GM19043 (cell line): ENCODE measurements around the gene FOXO3.
"Not testable (repeated sequence)": the region's sequence is repeated elsewhere in the genome, so short reads cannot be mapped to it uniquely, and the experiment has no call there.

ENCODE experiments used
- ATAC-seq: cut with Tn5 transposase; IDR thresholded peaks from one replicate; pipeline ENCODE4 v1.9.1; 2021; ENCODE audit warnings: low read depth; ENCODE audit not compliant: unreplicated experiment

Gene FOXO3

DNA sequence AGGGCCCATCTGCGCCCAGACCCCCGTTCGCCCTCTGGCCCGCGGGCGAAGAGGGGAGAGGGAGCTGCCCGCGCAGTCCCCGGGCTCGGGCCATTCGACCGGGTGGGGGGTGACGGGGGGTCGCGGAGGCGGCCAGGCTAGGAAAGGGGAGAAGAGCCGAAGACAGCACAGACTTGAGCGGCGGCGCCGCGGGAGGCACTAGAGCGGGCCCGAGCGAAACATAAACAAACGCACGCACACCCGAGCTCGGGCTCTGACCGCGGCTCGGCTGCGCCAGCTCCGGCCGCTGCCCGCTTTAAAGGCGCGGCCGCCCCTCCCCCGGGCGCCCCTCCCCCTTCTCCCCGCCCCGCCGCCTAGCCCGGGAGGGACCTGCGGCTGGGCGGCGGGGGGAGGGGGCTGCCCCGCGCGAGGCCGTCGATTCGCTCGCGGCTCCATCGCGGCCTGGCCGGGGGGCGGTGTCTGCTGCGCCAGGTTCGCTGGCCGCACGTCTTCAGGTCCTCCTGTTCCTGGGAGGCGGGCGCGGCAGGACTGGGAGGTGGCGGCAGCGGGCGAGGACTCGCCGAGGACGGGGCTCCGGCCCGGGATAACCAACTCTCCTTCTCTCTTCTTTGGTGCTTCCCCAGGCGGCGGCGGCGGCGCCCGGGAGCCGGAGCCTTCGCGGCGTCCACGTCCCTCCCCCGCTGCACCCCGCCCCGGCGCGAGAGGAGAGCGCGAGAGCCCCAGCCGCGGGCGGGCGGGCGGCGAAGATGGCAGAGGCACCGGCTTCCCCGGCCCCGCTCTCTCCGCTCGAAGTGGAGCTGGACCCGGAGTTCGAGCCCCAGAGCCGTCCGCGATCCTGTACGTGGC is at the start of gene FOXO3:
FOXO3 (plus strand) TSS at position 455 of the 846 bp plus-strand sequence; CDS start at position 747, 292 bp downstream.
- ATAC-seq = no peak

DNA sequence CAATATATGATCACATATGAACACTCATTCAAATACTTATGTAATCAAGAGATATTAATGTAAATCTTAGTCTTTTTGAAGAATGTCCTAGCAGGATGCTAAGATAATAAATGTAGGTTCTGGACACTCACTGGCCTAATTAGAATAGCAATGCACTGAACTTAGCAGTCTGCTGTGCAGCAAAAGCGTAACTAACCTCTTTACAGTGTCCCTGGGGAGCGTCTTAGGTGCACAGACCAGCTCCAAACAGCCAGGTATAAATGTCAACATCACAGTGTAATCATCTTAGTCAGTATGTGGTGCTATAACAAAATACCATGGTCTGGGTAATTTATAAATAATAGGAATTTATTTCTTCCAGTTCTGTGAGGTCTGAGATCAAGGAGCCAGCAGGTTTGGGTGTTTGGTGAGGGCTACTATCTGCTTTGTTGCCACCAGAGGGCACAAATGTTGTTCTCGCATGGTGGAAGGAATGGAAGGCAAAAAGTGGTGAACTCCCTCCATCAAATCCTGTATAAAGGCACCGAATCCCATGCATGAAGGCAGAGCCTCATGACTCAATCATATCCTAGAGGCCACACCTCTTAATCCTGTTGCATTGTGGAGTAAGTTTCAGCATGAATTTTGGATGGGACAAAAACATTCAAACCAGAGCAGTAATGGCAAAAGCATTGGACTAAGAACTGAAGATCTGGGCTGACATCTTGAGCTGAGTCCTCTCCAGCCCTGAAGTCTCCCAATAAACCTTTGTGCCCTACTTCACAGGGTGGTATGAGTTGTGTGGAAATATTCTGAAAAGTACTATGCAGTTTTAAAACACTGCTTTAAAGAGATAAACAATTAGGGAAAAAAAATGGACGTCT is 41.8 kb upstream of the FOXO3 start:
- no peak for ATAC-seq

DNA sequence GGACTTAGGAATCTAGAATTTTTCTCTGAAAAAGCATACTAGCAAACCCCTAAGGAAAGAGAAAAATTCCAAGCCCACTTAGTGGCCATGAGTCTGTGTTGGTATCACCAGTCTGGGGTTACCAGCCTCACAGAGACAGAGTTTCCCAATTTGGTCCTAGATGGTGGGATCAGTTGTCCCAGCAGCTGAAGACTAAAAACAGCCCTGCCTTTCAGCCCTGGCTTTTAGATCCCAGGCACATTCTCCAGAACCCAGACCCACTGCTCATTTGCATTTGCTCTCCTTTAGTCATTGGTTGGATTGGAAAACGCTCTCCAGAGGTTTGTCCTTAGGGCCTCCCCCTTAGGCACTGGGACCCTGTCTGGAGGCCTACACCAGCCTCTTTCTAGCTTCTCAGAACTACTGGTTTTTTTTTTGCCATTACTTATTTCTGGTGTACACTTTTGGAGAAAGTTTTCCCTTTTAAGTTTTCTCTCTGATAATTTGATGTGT is 39.1 kb upstream of the FOXO3 start:
- ATAC-seq = no peak

DNA sequence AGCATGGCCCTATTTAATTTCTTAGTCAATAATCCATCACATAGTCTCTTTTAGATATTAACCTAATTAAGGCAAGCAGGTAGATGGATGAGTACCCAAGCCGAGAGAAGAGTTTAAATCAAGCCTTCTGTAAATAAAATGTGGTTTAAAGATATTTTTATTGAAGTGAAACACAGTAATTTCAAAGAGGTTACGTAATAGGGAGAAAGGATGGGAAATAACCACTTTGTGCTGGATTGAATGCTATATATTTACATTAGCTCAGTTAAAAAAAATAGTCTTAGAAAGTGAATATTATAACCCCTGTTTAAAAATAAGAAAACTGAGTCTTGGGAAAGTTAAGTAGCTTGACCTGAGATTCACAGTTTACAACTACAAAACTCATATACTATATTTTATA is 37.0 kb upstream of the FOXO3 start:
- no peak for ATAC-seq

DNA sequence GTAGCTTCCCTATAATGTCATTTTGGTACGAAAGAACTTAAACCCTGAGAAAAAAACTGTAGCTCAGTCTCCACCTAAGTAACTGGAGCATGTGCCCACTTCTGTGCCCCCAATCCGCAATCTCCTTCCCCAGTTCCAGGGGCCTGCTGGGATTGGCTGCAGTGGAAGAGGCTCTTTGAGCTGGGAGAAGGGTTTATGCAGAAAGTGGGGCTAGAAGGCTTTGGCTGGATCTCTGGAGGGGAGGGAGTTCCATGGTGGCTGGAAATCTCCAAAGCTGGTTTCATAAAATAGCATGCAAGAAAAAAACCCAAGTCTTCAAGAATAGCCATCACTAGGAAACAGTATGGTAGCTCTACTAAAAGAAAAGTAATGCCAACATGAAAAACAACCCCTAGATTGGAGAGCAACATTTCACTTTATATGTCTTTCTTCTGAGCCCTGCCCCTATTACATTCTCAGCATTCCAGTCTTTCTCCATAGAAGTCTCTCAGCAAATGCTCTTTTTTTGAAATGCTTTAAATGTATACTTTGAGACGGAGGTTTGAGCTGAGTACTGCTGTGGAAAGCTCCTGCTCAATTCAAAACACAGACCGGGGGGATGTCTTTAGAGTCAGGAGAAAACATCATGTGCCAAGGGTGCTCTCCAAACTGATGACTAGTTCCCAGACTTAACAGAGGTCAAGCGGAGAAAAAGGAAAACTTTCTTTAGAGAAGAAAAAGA is 36.0 kb upstream of the FOXO3 start:
- ATAC-seq = no peak

DNA sequence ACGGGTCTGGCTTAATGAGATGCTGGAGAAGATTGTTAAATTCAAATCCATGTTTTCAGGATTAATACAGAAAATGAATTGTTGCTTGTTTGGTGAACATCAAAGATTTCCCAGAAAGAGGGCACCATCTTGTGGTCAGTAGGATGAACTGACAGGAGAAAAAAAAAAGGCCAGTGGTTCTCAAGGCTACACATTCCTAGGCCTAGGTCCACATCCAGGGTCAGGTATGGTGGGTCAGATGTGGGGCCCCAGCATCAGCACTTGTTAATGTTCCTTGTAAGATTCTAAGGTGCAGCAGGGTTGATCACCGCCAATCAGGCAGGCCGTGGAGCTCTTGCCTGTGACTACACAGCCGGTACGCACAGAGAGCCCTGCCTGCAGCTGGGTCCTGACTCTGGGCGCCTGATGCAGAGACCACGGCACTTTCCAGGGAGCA is 34.0 kb upstream of the FOXO3 start:
- no peak for ATAC-seq

DNA sequence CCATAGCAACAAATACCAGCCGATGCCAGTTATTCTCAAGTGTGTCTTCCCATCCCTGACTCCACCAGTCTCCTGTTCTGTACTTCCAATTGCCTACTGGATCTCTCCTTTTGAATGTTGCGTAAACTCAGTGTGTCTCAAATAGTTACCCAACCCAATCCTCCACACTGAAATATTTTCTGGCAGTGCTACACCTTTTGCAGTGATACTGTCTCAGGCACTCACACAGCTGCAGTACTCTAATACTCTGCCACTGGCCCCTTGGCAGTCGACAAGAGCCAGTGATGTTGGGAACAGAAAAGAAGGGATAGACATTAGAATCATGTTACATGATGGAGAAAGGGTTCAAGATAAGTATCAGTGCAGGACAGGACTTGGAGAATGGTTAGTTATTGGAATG is 31.8 kb upstream of the FOXO3 start:
- ATAC-seq = no peak

DNA sequence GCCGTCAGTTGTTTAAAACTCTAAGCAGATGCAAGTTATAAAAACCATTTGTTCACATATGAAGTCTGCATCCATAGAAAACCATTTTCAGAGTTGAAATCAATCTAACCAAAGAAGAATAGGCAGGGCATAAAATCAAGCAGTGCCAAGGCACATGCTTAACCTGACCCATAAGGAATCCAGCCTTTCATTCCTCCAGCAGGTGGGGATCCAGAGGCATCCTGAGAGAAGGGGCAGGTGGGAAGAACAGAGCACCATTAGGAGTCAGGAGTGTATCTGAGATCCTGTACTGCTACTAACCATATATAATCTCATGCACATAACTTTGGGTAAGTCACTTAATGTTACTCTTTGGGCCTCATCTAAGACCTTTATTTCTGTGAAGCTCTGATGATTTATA is 29.4 kb upstream of the FOXO3 start:
- no peak for ATAC-seq

DNA sequence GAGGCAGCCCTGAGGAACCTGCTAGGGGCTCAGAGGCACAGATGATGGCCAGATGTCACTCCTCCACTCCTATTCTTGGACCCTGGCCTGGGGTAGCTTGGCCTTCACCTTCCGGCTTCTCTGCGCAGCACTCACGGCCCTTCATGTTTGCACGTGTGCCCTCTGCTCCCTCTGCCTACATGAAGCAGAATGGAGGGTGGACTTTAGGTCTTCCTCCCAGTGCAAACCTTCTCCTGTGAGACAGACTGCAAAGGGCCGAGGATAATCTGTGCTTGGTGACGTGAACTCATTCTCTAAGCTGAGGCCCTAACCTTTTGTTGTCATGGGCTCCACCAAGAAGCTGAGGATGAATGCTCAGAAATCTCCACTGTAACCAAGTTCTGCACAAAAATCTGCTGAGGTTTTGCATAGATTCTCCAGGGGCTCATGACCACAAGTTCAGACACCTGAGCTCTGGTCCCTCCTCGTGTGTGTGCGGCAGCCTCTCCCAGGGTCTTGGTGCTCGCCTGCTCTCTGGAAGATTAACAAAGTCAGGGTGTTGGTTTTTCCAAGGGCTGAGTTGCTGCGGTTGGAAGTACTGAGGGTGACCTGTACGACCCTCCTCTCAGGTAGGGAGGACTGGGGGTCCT is 25.5 kb upstream of the FOXO3 start:
- ATAC-seq = no peak

DNA sequence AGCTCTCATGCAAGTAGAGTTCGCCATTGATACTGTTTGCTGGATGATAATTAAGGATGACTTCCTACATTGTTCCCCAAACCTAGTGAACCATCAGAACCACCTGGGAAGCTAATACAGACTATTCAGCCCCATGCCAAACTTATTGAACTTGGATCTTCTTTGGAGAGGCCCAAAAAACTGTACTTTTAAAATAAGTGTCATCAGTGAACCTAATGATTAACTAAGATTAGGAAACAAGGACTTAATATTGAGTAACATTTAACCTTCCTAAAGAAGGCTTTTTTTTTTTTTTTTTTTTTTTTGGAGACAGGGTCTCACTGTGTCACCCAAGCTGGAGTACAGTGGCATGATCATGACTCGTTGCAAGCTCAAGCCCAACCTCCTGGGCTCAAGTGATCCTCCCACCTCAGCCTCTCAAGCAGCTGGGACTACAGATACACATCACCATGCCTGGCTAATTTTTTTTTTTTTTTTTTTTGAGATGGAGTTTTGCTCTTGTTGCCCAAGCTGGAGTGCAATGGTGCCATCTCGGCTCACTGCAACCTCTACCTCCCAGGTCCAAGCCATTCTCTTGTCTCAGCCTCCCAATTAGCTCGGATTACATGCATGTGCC is 24.7 kb upstream of the FOXO3 start:
- ATAC-seq = not testable (repeated sequence)

DNA sequence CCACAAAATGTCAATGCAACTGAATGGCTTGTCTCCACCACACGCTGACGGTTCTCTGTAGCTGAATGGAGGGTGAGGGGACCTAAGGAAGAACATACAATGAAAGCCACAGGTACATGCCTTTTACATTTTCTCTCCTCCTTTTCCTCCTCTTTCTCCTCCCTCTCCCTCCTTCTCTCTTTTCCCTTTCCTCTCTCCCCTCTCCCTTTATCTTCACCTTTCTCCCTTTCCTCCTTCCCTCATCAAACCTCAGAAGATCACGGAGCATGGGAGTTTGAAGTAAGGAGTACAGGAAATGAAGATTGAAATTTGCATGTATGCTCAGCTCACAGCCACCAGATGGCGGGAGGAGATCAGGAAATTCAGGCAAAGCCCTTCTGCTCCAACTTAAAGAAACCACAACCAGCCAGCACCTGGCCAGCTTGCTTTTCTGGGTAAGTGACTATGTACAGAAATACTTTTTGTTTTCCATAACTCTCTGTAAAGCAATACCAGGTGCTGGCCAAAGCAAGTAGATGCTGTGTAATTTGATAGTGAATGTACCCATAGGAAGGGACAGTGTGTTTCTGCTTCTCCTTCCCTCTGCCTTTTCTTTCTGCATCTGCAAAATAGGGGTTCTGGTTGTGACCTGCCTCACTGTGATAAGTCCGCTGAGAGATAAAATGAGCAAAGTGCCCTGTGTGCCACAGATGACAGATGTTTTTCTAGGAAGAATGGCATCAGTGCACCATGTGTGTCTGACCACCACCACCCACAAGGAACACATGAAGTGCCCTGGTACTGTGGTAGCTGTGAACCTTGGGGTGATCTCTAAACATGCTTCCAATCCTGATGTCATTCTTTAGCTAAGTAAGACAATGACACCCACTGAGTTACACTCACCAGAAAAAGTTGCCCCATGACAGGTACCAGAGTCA is 18.6 kb upstream of the FOXO3 start:
- ATAC-seq = no peak

DNA sequence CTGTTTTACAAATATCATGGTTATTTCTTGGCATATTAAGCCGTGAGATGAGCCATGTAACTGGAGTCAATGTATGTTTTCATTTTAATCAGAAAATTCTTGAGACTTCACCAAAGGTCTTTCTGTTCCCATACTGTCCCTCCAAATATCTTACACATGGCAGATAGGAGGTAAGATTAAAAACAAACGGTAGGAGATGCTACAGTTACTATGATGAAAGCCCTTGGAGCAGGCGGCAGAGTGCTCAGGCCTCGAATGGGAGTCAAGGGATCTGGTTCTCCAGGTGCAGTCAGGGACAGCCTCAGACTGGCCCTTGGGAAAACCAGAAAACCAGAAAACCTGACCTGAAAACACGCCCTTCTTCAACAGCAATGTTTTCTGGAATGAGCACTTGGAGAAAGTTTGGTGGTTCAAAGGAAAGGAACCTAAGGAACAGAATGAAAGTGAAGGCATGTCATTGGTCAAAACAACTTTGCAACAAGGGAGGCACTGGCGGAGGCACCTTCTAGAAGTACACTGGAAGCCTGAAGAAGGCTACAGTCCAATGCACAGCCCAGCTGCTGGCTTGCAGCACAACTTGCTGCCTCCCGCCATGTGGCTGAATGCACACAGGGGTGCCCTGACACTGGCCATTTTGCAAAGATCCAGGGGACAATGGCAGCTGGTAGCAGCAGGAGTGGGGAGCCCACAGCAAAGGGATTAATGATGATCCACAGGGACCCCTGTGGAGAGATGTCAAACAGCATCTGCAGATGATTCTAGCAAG is 17.4 kb upstream of the FOXO3 start:
- ATAC-seq = no peak

DNA sequence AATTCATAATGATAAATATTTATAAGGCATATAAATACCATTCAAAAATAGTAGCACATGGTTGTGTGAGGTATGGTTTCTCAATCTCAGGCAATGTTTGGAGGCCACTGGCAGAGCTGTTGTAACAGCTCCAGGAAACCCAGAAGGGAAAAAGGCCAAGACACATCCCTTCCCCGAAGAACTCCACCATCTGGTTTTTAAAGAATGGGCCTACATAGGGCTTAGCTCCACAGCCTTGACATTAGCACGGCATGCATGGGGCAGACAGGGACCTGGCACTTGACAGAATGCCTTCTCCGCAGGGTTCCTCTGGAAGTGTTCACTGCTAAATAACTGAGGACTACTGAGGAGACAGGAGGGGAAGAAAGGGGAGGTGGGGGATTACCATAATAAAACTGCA is 16.1 kb upstream of the FOXO3 start:
- no peak for ATAC-seq

DNA sequence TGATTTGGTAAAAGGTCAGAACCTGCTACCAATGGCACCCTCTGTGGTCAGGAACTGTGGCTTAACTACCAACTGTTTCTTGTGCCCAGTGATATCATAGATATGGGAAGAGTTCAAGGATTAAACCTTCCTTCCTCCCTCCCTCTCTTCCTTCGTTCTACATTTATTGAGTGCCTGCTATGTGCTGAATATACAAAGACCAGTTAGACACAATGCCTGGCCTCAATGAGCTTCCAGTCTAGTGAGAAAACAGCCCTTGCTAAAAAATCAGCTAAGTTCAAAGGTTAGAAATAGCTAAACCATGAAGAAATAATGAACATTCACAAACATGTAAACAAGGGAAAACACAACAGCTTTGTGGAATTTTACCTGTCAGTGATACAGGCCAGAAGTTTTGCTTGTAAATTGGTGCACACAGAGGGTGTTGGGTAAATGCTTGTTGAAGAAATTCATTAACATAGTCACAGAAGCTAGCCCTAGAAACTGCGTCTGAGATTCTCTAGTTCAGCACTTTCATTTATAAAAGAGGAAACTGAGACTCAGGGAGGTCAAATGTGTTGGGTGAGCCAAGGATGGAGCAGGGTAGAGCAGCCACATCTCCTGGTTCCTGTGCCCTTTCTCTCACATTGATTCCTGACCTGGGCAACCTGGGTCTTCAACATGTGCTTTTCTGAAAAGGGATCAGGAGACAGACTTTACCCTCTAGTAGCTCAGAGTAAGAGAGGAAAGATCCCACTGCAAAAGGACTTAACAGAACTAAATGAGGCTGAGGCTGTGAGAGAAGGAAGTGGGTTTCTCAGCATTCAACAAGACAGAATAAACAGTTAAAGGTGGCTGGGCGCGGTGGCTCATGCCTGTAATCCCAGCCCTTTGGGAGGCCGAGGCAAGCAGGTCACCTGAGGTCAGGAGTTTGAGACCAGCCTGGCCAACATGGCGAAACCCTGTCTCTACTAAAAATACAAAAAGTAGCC is 14.4 kb upstream of the FOXO3 start:
- ATAC-seq = no peak

DNA sequence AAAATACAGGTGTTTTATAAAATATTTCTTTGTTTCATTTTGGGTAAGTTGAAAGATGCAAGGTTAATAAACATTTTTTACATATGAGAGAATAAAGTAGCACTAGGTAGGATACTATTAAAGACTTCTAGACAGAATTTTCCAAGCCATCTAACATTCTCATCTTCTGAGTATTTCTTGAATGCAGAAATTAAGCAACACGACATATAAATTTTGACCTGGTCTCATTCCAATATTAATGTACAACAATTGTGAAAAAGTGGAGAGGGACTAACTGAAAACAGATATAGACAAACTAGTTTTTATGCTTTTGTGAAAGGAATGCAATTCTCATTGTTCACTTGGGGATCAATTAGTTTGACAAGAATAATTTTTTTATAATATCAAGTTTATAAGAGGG is 11.5 kb upstream of the FOXO3 start:
- no peak for ATAC-seq

DNA sequence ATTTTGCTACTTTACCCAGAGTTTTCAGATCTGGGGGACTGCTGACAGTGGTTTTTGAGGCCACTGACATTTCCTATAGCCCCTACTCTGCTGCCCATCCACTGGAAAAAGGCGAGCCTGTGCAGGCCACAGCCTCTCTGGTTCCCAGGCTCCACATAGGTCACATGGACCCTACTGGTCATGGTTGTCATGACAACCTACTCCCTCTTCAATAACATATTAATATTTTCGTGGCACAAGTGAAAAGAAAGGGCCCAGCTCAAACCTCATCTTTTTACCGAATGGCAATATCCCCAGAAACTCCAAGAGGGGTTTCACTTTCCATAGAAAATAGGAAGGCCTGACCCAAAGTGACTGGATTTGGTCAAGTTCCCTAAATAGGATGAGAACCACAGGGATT is 11.0 kb upstream of the FOXO3 start:
- ATAC-seq = no peak

DNA sequence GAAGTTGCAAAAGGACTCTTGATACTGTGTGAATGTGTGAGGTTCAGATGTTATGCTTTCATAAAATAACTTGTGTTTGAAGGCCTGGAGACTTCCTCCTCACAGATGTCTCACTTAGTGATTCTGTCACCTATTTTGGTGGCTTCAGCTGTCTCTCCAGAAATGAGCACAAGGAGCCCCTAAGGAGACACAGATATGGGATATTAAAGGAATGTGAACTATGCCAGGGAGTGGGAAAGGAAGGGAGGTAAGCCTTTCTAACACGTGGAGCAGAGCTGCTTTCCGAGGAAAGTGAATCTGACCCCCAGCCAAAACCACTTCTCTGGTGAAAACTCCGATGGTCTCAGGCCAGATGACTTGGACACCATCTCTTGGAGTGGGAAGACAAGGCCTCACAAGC is 10.5 kb upstream of the FOXO3 start:
- no peak for ATAC-seq
